Right atrium auricular region (tissue), 2 donors: ENCODE measurements around the gene RASAL1. TPM values are rescaled to one million over a fixed set of nuclear protein-coding genes. Genes with fewer than 3 reads are reported as not detected.

Experiments used
- DNase-seq: peaks from one replicate; pipeline ENCODE4 v3.0.0-alpha.2; 2019; ENCODE audit warnings: low spot score
- H3K27ac ChIP-seq, 2 donors: fragments of 200-600 bp; sonication (generic); 1 replicate in 1 of 2; 2 replicates in 1 of 2; pipeline ENCODE4 v1.5.1; 2016 to 2019
- H3K27me3 ChIP-seq, 2 donors: fragments of 200-600 bp; sonication (generic); one replicate each; pipeline versions ENCODE4 v1.5.1 to v1.6.0; 2017 to 2019
- H3K36me3 ChIP-seq: fragments of 200-600 bp; sonication (generic); one replicate; pipeline ENCODE4 v1.5.1; 2016
- H3K4me1 ChIP-seq, 2 donors: fragments of 200-600 bp; sonication (generic); one replicate each; pipeline versions ENCODE4 v1.5.1 to v1.6.0; 2017 to 2019
- H3K4me3 ChIP-seq, 2 donors: fragments of 200-600 bp; sonication (generic); 1 replicate in 1 of 2; 2 replicates in 1 of 2; pipeline ENCODE4 v1.5.1; 2017 to 2019; ENCODE audit warnings: mild to moderate bottlenecking in 1 of 2, moderate library complexity in 1 of 2
- H3K9me3 ChIP-seq, 2 donors: fragments of 200-600 bp; sonication (generic); one replicate each; pipeline ENCODE4 v1.5.1; 2019
- total RNA-seq, 2 donors: library from RNA; depleted of rRNA; stranded (reverse); fragments of >200 nt; gene quantifications; one replicate each; pipeline ENCODE4 v1.1.0, GENCODE V29; 2016
- TF ChIP-seq, protein P1 (sequence below), 2 donors: fragments of 200-600 bp; sonication (generic); IDR thresholded peaks; one replicate each; pipeline ENCODE4 v1.5.1; 2019; ENCODE audit warnings: antibody characterized with exemption in 2 of 2

The RASAL1 gene
- total RNA-seq, 2 donors from 2014 or later: not detected

DNA sequence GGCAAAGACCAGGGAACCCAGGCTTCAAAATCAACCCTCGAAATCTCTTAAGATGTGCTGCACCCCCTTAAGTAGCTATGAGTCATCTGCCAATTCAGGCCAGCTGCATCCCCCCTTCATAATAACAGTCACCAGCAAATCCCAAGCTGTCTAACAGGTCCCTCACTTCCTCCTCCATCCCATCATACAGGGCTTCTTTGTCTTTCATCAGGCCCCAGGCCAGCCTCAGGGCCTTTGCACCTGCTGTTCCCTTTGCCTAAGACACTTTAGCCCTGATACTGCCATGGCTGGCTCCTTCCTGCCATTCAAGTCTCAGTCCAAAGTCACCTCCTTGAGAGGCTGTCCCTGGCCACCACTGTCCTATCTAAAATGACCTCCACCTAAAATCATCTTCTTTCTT, 4.0 kb downstream of the RASAL1 start:
- Histone ChIP-seq H3K36me3 (no peaks in the 10 kb centered on the region), H3K27ac (no peak overlapping the region), H3K4me1 (peaks cover 0 to 11% of the 10 kb centered on the region in 2 donors), H3K4me3 (no peak overlapping the region), H3K9me3 (no peaks in the 10 kb centered on the region), H3K27me3 (no peaks in the 10 kb centered on the region)
- DNase-seq: no peak
- TF ChIP-seq, protein P1, sequence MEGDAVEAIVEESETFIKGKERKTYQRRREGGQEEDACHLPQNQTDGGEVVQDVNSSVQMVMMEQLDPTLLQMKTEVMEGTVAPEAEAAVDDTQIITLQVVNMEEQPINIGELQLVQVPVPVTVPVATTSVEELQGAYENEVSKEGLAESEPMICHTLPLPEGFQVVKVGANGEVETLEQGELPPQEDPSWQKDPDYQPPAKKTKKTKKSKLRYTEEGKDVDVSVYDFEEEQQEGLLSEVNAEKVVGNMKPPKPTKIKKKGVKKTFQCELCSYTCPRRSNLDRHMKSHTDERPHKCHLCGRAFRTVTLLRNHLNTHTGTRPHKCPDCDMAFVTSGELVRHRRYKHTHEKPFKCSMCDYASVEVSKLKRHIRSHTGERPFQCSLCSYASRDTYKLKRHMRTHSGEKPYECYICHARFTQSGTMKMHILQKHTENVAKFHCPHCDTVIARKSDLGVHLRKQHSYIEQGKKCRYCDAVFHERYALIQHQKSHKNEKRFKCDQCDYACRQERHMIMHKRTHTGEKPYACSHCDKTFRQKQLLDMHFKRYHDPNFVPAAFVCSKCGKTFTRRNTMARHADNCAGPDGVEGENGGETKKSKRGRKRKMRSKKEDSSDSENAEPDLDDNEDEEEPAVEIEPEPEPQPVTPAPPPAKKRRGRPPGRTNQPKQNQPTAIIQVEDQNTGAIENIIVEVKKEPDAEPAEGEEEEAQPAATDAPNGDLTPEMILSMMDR (IDR thresholded peaks at IDR 0.05): no peak

DNA sequence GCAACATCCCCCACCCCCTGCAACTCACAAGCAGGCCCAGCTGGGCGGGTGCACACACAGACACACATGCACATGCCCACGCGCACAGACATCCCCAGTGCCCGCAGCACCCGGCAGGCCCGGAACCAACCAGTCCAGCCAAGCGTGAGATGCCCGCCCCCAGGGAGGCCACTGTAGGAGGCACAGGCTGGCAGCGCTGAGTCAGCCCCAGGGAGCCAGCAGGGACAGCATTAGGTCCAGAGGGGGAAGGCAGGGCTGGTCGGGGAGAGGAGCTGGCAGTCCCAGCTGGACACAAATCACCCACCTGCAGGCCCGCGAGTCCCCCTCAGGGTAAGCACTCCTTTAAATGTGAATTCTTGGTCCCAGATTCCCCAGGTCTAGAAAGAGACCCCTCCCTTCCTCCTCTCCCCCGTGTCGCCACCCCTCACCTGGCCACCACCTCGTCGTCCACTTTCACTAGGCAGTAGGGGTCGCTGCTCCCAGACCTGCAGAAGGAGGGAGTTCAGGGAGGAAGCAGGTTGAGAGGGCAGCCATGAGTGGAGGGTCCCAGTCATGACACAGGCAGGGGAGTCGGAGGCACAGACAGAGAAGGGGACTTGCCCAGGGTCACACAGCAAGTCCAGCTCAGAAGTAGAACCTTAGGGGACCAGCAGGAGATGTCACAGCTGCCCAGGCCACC, 5.0 kb downstream of the RASAL1 start:
- Histone ChIP-seq H3K4me1 (peaks cover 0 to 5% of the 10 kb centered on the region in 2 donors), H3K36me3 (no peaks in the 10 kb centered on the region), H3K27ac (no peak overlapping the region), H3K4me3 (no peak overlapping the region), H3K9me3 (no peaks in the 10 kb centered on the region), H3K27me3 (no peaks in the 10 kb centered on the region)
- TF ChIP-seq, protein P1 (IDR thresholded peaks at IDR 0.05): no peak
- no peak for DNase-seq

DNA sequence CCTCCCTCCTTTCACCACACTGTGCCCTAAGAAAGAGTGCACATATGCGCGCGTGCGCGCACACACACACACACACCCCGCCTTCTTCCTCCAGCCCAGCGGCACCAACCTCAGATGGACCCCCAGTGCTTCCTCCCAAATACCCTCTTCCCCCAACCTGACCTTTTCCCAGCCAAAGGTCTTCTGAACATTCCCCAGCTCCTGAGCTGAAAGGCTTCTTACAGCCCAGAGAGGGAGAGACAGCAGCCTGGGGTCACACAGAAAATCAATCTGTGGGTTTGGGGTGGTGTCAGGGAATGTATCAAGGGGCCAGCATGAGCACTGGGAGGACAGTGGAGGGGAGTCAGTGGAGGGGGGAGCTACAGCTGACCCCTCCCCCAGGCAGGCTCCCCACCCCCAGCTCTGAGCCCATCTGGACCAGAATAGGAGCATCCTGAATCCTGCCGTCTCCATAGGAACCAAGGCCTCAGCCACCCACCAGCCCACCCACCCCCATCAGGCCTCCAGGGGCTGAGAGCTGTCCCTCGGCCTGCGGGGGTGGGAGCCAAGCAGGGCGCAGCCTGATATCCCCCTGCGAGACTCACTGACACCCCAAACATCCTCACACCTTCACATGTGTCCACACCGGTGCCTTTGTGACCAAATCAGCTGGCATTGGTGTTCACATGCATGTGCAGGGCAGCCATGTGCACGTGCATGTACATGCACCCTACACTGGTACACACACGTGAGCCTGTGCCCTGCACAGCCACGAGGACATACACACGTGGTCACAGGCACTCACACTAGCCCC, 5.7 kb downstream of the RASAL1 start:
- Histone ChIP-seq H3K36me3 (no peaks in the 10 kb centered on the region), H3K27me3 (no peaks in the 10 kb centered on the region), H3K9me3 (no peaks in the 10 kb centered on the region), H3K27ac (no peak overlapping the region), H3K4me3 (no peak overlapping the region), H3K4me1 (no peaks in the 10 kb centered on the region)
- DNase-seq: no peak
- TF ChIP-seq, protein P1 (IDR thresholded peaks at IDR 0.05): no peak

DNA sequence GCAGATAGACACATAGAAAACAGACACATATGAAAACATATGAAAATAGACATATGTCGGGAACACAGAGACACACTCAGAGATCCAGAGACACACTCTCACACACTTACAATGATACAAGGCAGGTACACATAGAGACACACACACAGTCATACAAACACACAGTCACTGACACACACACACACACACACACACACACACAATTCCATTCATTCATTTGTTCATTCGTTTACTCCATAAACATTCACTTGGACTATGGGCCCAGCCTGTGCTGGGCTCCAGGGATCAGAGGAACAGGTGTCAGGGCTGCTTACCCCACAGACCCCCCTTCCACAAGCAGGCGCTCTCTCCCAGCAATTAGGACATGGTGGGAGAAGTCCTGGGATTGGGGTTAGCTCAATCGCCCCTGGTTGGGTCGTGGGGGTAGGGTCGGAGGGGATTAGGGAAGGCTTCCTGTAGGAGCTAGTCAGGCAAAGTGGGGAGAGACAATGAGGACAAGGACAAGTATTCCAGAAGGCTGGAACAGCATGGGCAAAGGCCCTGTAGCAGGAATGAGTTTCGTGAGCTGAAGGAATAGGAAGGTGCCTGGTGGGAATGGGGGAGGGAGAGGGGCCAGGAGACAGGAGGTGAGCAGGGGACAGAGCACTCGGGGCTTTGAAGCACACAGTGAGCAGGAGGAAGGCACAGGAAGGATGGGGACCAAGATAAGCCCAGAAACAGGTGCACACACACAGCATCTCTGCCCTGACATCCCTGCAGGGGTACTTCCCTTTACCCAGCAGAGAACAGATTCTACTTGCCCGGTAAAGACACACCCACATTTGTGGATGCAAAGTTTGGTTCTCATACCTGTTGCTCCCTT, 6.5 kb downstream of the RASAL1 start:
- Histone ChIP-seq H3K27ac (no peak overlapping the region), H3K4me3 (no peak overlapping the region), H3K9me3 (no peaks in the 10 kb centered on the region), H3K27me3 (no peaks in the 10 kb centered on the region), H3K4me1 (no peaks in the 10 kb centered on the region), H3K36me3 (no peaks in the 10 kb centered on the region)
- TF ChIP-seq, protein P1 (IDR thresholded peaks at IDR 0.05): no peak
- no peak for DNase-seq

DNA sequence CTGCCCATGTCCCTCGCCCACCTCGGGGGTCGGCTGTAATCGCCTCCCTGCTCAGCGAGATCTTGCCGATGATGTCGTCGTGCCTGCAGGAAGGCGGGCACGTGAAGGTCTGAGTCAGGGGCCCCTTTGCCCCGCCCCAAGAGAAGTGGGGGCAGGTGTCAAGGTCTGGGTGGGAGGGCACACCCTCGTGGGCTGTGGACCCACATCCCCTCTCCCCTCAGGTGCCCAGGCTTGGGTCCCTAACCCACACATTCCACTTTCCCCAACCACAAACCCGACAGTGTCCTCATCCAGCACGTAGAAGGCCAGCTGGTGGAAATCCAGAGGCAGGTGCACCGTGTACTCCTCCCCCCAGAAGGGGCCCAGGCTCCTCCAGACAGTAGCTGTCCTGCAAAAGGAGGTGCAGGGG, 7.8 kb downstream of the RASAL1 start:
- Histone ChIP-seq H3K27me3 (no peaks in the 10 kb centered on the region), H3K4me3 (no peak overlapping the region), H3K36me3 (no peaks in the 10 kb centered on the region), H3K27ac (no peak overlapping the region), H3K4me1 (no peaks in the 10 kb centered on the region), H3K9me3 (peaks cover 0 to 10% of the 10 kb centered on the region in 2 donors)
- no peak for DNase-seq
- TF ChIP-seq, protein P1 (IDR thresholded peaks at IDR 0.05): no peak
